ENCODE data around the gene DHX15.

The DHX15 gene

DNA sequence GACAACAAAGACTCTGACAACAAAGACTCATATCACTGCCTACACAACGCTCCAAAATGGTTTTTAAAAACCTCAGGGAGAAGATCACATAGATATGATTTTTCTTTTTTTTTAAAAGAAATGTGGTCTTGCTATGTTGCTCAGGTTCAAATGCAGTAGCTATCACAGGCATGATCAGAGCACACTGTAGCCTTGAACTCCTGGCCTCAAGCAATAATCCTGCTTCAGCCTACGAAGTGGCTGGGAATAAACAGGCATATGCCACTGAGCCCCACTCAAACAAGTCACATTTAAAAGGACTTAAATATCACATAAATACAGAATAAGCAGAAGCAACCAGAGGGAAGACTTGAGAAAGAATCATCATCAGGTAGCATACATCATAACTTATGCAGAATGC is 14.7 kb downstream of the DHX15 start:
- Mint-ChIP-seq H3K27me3 (ENCODE audit: low read depth) (no peaks in the 10 kb centered on the region), H3K27ac (no peak overlapping the region), H3K4me1 (peaks cover 11% of the 10 kb centered on the region), H3K4me3 (no peak overlapping the region), H3K36me3 (ENCODE audit: low read depth) (peaks cover 87% of the 10 kb centered on the region), H3K9me3 (no peaks in the 10 kb centered on the region)
- TF ChIP-seq, protein P1, sequence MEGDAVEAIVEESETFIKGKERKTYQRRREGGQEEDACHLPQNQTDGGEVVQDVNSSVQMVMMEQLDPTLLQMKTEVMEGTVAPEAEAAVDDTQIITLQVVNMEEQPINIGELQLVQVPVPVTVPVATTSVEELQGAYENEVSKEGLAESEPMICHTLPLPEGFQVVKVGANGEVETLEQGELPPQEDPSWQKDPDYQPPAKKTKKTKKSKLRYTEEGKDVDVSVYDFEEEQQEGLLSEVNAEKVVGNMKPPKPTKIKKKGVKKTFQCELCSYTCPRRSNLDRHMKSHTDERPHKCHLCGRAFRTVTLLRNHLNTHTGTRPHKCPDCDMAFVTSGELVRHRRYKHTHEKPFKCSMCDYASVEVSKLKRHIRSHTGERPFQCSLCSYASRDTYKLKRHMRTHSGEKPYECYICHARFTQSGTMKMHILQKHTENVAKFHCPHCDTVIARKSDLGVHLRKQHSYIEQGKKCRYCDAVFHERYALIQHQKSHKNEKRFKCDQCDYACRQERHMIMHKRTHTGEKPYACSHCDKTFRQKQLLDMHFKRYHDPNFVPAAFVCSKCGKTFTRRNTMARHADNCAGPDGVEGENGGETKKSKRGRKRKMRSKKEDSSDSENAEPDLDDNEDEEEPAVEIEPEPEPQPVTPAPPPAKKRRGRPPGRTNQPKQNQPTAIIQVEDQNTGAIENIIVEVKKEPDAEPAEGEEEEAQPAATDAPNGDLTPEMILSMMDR (IDR thresholded peaks at IDR 0.05; ENCODE audit: unreplicated experiment in 3 of 3) = no peak

DNA sequence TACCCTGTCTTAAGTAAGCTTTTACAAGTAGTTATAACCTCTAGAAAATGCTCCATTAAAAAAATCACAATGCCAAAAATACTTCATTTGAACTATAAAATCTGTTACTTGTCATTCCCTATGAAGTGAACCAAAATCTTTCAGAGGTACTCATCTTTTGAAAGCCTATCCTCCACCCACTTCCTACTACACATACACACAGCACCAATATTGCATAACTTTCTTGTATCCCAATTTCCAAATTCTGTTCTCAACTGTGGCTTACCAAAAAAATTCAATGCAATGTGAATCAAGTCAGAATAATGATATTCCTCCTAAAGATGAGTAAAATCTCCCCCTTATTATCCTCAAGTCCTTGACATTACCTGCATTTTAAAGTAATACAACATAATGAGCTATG is 15.9 kb downstream of the DHX15 start:
- H3K27ac Mint-ChIP-seq = peak overlapping the region in 1 of 3 experiments; percentile 25
- H3K36me3 Mint-ChIP-seq (ENCODE audit: low read depth) = peaks cover 89% of the 10 kb centered on the region
- no peaks in the 10 kb centered on the region for H3K9me3 Mint-ChIP-seq
- TF ChIP-seq, protein P1 (IDR thresholded peaks at IDR 0.05; ENCODE audit: unreplicated experiment in 3 of 3) = no peak
- H3K4me1 Mint-ChIP-seq = peaks cover 7% of the 10 kb centered on the region
- no peaks in the 10 kb centered on the region for H3K27me3 Mint-ChIP-seq (ENCODE audit: low read depth)
- H3K4me3 Mint-ChIP-seq = no peak overlapping the region

DNA sequence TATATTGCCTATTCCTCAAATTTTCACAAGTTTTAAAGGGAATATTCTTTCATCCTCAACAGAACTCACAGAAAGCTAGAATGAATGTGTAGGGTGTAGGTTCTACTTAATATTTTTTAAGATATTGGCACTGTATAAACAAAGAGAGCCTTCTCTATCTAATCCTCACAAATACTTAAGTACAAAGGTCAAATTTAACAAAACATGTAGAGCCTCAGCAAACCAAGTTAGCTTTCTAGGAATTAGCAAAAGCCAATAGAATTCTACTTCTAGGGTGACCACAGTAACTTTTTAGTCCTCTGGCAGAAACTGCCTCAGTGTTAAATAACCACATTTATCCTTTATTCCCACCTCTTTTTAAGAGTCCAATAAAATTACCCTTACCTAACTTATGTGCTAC is 19.3 kb downstream of the DHX15 start:
- peaks cover 12% of the 10 kb centered on the region for H3K4me1 Mint-ChIP-seq
- H3K4me3 Mint-ChIP-seq = no peak overlapping the region
- H3K27ac Mint-ChIP-seq = peak overlapping the region in 1 of 3 experiments; percentile 59
- peaks cover 86% of the 10 kb centered on the region for H3K36me3 Mint-ChIP-seq (ENCODE audit: low read depth)
- no peaks in the 10 kb centered on the region for H3K27me3 Mint-ChIP-seq (ENCODE audit: low read depth)
- TF ChIP-seq, protein P1 (IDR thresholded peaks at IDR 0.05; ENCODE audit: unreplicated experiment in 3 of 3) = no peak
- H3K9me3 Mint-ChIP-seq = no peaks in the 10 kb centered on the region

DNA sequence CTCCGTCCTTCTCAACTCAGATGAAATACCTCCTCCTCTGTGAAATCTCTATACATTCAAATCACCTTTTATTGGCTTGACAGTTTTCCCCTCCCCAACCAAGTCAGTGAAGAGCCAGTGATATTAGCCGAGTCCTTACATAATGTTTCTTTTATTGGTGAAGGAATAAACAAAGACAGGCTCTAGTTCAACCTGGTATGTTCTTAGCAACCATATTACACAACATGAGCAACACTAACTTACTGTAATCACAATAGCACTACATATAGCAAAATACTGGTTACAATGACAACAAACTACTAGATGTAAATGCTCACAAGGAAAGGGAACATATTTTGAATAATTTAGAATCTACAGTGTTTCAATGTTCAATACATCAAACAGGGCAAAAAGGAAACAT is 19.9 kb downstream of the DHX15 start:
- Mint-ChIP-seq H3K27ac (peak overlapping the region in 1 of 3 experiments; percentile 14), H3K27me3 (ENCODE audit: low read depth) (no peaks in the 10 kb centered on the region), H3K4me1 (peaks cover 12% of the 10 kb centered on the region), H3K9me3 (no peaks in the 10 kb centered on the region), H3K36me3 (ENCODE audit: low read depth) (peaks cover 80% of the 10 kb centered on the region), H3K4me3 (no peak overlapping the region)
- TF ChIP-seq, protein P1 (IDR thresholded peaks at IDR 0.05; ENCODE audit: unreplicated experiment in 3 of 3) = no peak

DNA sequence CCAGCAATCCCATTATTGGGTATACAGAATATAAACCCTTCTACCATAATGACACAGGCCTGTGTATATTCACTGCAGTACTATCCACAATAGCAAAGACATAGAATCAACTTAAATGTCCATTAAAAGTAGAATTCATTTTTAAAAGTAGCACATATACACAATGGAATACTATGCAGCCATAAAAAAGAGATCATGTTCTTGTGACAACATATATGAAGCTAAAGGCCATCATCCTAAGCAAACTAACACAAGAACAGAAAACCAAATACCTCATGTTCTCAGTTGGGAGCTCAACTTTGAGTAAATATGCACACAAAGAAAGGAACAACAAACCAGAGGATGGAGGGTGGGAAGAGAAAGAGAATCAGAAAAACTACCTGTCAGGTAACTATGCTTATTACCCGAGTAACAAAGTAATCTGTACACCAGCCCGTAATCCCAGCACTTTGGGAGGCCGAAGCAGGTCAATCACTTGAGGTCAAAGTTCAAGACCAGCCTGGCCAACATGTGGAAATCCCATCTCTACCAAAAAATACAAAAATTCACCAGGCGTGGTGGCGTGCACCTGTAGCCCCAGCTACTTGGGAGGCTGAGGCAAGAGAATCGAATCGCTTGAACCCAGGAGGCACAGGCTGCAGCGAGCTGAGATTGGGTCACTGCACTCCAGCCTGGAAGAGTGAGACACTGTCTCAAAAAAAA is 22.8 kb downstream of the DHX15 start:
- no peaks in the 10 kb centered on the region for H3K9me3 Mint-ChIP-seq
- TF ChIP-seq, protein P1 (IDR thresholded peaks at IDR 0.05; ENCODE audit: unreplicated experiment in 3 of 3) = no peak
- peaks cover 33% of the 10 kb centered on the region for H3K4me1 Mint-ChIP-seq
- no peaks in the 10 kb centered on the region for H3K27me3 Mint-ChIP-seq (ENCODE audit: low read depth)
- H3K27ac Mint-ChIP-seq = no peak overlapping the region
- peaks cover 74% of the 10 kb centered on the region for H3K36me3 Mint-ChIP-seq (ENCODE audit: low read depth)
- H3K4me3 Mint-ChIP-seq = no peak overlapping the region

DNA sequence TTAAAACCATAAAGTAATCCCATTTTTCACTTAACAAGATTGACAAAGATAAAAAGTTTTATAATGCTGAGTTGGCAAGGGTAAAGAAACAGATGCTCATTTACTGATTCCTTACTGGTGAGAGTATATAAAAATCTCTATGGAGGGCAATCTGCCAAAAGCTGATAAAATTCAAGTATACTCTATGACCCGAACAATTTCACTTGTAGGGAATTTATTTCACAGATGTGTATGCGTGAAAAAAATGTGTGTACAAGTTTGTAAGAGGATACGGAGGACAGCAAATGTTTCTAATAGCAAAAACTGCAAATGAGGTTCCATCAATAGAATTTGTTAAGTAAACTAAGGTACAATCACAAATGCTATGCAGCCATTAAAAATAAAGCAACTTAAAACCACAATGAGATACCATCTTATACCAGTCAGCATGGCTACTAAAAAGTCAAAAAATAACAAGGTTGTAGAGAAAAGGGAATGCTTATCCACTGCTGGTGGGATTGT is 23.4 kb downstream of the DHX15 start:
- Mint-ChIP-seq H3K27ac (peak overlapping the region in 1 of 3 experiments; percentile 59), H3K9me3 (no peaks in the 10 kb centered on the region), H3K4me1 (peaks cover 37% of the 10 kb centered on the region), H3K27me3 (ENCODE audit: low read depth) (no peaks in the 10 kb centered on the region), H3K36me3 (ENCODE audit: low read depth) (peaks cover 73% of the 10 kb centered on the region), H3K4me3 (no peak overlapping the region)
- TF ChIP-seq, protein P1 (IDR thresholded peaks at IDR 0.05; ENCODE audit: unreplicated experiment in 3 of 3) = no peak
